CD4-positive, alpha-beta T cell treated with Interleukin-15 for 1 hour (primary cell): ENCODE measurements around the gene AQP4.

Experiments
- DNase-seq: peaks from one replicate; pipeline ENCODE4 v3.0.0-alpha.2; 2020

The AQP4 gene

DNA sequence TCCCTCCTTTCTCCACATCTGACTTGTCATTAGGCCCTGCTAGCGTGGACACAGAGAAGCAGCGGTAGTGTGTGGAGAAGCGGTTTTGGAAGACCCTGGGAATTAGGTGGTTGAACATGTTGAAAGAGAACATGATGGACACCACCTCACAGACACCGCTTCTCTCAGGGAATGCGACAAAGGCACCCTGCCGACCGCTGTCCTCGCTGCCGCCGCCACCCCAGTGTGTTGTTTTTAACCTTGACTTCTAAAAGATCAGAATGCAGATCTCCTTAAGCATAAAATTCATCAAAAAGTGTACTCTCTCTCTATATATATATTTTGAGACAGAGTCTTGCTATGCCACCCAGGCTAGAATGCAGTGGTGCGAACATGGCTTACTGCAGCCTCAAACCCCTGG is 33.2 kb downstream of the AQP4 start:
- DNase-seq, result no peak

- no peak for DNase-seq
These were observed 37.9 kb downstream of the AQP4 start for GRCh38 chr18:26827581-26827980.

GRCh38 chr18:26826656-26827235 is 38.8 kb downstream of the AQP4 start:
- DNase-seq, result no peak

DNA sequence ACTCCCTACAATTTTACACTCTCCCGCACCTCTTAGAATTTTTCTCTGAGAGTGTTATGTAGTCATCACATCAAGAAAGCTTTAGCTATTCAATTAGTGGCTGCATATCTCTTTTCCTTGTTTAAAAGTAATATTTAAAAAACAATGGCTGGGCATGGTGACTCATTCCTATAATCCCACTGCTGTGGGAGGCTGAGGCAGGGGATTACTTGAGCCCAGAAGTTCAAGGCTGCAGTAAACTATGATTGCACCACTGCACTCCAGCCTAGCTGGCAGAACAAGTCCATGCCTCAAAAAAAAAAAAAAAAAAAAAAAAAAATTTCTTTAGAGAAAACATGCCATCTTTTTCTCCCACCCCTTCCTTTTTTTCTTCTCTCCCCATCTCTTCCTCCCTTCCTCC is 44.3 kb downstream of the AQP4 start:
- DNase-seq, result no peak

- no peak for DNase-seq
These were observed 46.5 kb downstream of the AQP4 start for GRCh38 chr18:26819046-26819445.

- no peak for DNase-seq
These were observed 47.0 kb downstream of the AQP4 start for GRCh38 chr18:26818461-26818860.

GRCh38 chr18:26813043-26813442 is 52.5 kb downstream of the AQP4 start:
- DNase-seq, result no peak

DNA sequence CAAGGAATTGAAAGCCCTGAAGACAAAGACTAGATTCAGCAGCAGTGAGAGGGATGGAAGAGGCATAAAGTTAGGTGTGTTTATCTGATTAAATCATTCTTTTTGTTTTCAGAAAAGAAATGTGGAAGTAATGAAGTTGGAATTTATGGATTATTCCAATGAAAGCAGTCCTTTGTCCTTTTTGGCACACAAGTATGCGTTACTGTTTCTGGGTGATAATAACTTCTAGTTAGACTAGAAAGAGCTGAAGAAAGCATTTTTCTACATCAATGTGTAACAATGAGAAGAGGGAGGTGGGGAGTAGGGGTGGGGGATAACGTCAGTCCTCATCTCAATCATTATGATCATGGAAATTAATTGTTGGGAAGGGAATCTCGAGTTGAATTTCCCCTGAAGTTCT is 53.0 kb downstream of the AQP4 start:
- DNase-seq, result no peak

DNA sequence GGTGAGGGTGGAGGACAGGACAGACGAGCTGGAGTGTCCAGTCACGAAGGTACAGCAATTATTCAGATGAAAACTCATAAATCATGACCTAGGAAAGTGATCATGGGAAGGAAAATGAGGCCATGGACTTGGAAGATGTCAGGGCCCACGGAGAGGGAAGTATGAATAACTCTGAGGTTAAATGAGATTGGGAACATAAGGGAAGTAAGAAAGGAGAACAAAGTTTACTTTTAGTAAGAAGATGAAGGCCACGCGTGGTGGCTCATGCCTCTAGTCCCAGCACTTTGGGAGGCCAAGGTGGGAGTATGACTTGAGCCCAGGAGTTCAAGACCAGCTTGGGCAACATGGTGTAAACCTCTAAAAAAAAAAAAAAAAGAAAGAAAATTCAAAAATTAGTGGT is 56.2 kb downstream of the AQP4 start:
- DNase-seq, result no peak

DNA sequence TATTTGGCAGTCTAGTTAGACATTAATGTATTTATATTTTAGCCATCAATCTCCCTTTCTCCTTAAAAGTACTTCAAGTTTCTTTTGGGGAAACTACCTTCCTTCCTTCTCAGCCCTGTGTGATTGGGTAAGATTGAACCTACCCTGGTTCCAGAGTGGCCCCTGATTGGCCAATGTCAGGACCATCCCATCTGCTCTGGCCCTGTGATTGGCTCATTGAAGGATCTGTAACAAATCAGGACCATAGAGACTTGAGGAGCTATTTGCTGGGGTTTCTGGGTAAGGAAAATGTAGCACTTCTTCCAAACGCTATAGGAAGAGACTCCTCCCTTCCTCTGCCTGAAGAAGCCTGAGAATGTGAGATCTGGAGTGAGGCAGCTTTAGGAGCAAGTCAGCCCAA is 59.3 kb downstream of the AQP4 start:
- no peak for DNase-seq

DNA sequence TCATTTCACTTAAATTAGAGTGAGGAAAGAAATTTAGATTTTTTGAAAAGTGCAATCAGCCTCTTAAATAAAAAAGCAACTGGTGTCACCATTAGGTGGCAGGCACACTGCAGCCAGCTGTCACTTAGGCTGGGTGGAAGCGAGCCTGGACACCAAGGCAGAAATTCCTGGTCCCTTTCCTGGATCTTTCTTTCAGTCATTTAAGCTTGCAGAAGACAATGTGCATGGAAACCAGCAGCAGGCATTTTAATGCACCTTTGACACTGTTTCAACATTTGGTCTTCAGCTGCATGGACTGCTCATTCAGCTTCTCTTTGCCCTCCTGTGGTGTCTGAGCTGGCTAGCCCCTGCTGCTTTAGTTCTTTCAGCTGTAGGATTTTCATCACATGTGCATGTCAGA is 61.0 kb downstream of the AQP4 start:
- DNase-seq, result no peak

- no peak for DNase-seq
These were observed 61.9 kb downstream of the AQP4 start for GRCh38 chr18:26803643-26804042.

DNA sequence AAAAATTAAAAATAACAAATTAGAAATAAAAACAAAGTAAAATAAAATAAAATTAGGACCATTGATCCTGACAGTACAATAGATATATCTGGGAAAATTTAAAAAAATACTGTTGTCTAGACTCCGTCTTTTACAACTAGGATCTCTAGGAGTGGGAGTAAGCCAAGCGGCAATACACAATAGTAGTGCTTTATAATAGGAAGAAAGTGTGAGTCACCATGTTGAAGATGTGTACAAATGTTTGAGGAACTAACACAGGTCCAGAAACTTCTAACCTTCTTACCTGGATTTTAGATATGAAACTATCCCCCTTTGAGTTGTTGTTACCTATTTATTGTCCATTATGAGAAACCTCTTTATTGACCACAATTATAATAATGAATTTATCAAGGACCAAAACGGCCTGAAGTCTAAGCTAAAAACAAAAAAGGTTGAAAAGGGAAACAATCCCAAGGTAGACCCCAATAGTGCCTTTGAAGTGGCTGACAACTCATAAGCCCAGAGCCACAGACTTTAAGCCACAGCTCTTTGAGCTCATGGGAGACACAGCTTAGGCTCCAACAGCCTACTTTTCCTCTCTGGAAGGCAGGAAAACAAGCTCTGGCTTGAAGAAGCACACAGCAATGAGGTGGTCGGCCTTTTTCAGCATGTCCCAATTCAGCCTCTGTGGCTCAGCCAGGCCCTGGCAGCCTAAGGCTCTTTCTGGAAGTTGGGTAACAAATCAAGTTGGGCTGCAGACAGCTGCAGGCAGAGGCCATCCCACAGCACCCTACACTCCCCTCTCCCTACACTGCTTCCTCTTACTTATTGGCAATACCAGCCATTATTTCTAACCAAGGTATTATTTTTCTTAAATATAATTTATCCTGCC is 62.9 kb downstream of the AQP4 start:
- DNase-seq, result no peak
